ENCODE measurements around the gene RNF145.
"Not testable (repeated sequence)": the region's sequence is repeated elsewhere in the genome, so short reads cannot be mapped to it uniquely, and the experiment has no call there.

The RNF145 gene

DNA sequence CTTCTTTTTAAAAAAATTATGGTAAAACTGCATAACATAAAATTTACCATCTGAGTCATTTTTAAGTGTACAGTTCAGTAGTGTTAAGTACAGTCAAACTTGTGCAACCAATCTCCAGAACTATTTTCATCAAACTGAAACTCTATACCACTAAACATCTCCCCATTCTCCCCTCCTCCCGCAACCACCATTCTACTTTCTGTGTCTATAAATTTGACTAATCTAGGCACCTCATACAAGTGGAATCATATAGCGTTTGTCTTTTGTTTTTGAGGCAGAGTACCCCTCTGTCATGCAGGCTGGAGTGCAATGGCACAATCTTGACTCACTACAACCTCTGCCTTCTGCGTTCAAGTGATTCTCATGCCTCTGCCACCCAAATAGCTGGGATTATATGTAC lies 85.7 kb downstream of the RNF145 start:
- no peak for TF ChIP-seq ZFX (IDR thresholded peaks at IDR 0.05; ENCODE audit: borderline replicate concordance)
- TF ChIP-seq, protein P1, sequence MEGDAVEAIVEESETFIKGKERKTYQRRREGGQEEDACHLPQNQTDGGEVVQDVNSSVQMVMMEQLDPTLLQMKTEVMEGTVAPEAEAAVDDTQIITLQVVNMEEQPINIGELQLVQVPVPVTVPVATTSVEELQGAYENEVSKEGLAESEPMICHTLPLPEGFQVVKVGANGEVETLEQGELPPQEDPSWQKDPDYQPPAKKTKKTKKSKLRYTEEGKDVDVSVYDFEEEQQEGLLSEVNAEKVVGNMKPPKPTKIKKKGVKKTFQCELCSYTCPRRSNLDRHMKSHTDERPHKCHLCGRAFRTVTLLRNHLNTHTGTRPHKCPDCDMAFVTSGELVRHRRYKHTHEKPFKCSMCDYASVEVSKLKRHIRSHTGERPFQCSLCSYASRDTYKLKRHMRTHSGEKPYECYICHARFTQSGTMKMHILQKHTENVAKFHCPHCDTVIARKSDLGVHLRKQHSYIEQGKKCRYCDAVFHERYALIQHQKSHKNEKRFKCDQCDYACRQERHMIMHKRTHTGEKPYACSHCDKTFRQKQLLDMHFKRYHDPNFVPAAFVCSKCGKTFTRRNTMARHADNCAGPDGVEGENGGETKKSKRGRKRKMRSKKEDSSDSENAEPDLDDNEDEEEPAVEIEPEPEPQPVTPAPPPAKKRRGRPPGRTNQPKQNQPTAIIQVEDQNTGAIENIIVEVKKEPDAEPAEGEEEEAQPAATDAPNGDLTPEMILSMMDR (IDR thresholded peaks at IDR 0.05), result no peak
- H3K27ac ChIP-seq, result no peak overlapping the region

DNA sequence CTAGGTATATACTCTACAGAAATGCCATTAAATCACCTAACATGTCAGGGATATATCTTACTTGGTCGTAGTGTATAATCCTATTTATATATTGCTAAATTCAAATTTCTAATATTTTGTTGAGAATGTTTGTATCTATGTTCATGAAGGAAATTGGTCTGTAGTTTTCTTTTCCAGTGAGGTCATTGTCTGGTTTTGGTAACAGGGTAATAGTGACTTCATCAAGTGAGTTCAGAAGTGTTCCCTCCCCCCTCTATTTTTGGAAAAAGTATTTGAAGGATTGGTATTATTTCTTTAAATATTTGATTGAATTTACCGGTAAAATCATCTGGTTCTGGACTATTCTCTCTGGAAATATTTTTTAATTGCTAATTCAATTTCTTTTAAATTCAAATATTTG lies 86.2 kb downstream of the RNF145 start:
- TF ChIP-seq ZFX (IDR thresholded peaks at IDR 0.05; ENCODE audit: borderline replicate concordance), result no peak
- TF ChIP-seq, protein P1 (IDR thresholded peaks at IDR 0.05), result no peak
- H3K27ac ChIP-seq, result no peak overlapping the region

- no peak overlapping the region for H3K27ac ChIP-seq
- TF ChIP-seq, protein P1 (IDR thresholded peaks at IDR 0.05), result no peak
- TF ChIP-seq ZFX (IDR thresholded peaks at IDR 0.05; ENCODE audit: borderline replicate concordance), result no peak
Observed at GRCh38 chr5:159121061-159121460, 88.3 kb downstream of the RNF145 start.

- TF ChIP-seq, protein P1 (IDR thresholded peaks at IDR 0.05), result no peak
- no peak for TF ChIP-seq ZFX (IDR thresholded peaks at IDR 0.05; ENCODE audit: borderline replicate concordance)
- no peak overlapping the region for H3K27ac ChIP-seq
Observed at GRCh38 chr5:159120446-159120845, 88.9 kb downstream of the RNF145 start.

DNA sequence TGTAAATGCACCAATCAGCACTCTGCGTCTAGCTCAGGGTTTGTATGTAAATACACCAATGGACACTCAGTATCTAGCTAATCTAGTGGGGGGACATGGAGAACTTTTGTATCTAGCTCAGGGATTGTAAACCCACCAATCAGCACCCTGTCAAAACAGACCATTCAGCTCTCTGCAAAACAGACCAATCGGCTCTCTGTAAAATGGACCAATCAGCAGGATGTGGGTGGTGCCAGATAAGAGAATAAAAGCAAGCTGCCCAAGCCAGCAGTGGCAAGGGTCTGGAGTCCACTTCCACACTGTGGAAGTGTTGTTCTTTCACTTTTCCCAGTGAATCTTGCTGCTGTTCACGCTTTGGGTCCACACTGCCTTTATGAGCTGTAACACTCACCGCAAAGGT lies 89.5 kb downstream of the RNF145 start:
- H3K27ac ChIP-seq, result not testable (repeated sequence)

DNA sequence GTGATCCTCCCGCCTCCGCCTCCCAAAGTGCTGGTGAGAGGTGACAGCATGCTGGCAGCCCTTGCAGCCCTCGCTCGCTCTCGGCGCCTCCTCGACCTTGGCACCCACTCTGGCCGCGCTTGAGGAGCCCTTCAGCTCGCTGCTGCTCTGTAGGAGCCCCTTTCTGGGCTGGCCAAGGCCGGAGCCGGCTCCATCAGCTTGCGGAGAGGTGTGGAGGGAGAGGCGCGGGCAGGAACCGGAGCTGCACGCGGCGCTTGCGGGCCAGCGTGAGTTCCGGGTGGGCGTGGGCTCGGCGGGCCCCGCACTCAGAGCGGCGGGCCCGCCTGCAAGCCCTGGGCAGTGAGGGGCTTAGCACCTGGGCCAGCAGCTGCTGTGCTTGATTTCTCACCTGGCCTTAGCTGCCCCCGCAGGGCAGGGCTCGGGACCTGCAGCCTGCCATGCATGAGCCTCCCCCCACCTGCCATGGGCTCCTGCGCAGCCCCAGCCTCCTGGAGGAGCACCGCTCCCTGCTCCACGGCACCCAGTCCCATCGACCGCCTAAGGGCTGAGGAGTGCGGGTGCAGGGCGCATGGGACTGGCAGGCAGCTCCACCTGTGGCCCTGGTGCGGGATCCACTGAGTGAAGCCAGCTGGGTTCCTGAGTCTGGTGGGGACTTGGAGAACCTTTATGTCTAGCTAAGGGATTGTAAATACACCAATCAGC lies 90.2 kb downstream of the RNF145 start:
- not testable (repeated sequence) for H3K27ac ChIP-seq

DNA sequence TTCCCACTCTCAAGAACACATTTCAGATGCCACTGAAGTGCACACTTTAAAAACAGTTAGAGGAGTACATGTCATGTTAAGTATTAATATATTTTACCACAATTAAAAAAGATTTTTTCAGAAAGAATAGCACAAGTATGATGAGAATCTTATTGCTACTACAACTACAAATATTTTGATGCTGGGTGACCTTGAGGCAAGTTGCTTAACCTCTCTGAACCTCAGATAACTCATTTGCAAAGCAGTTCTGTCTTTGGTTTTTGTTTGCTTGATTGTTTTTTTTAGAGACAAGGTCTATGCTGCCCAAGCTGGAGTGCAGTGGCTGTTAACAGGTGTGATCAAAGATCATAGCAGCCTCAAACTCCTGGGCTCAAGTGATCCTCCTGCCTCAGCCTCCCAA lies 95.9 kb downstream of the RNF145 start:
- no peak overlapping the region for H3K27ac ChIP-seq
- TF ChIP-seq ZFX (IDR thresholded peaks at IDR 0.05; ENCODE audit: borderline replicate concordance), result no peak
- TF ChIP-seq, protein P1 (IDR thresholded peaks at IDR 0.05), result no peak

GRCh38 chr5:159112436-159112835 lies 96.9 kb downstream of the RNF145 start:
- TF ChIP-seq, protein P1 (IDR thresholded peaks at IDR 0.05), result no peak
- H3K27ac ChIP-seq, result no peak overlapping the region
